Right lobe of liver (tissue), 6 donors: ENCODE measurements around the gene KLHL17. TPM values are rescaled to one million over a fixed set of nuclear protein-coding genes. Genes with fewer than 3 reads are reported as not detected.
A peak's percentile ranks its signal among the peaks of the same experiment; 100 is the strongest.

Experiments used
- ATAC-seq, 4 donors: fragments of 200-7000 bp; cut with Tn5 transposase; one replicate each; pipeline ENCODE4 v1.9.1; 2020; ENCODE audit warnings: mild to moderate bottlenecking in 4 of 4, moderate library complexity in 4 of 4
- DNase-seq, 3 donors: peaks; one replicate each; pipeline ENCODE4 v3.0.0-alpha.2; 2020
- H3K27ac ChIP-seq, 3 donors: fragments of 200-600 bp; one replicate each; pipeline ENCODE4 v1.8.0; 2022
- H3K27me3 ChIP-seq, 2 donors: fragments of 200-600 bp; one replicate each; pipeline ENCODE4 v1.8.0; 2022
- H3K36me3 ChIP-seq, 4 donors: fragments of 200-600 bp; sonication (generic) in 1 of 4; one replicate each; pipeline versions ENCODE4 v1.5.1 to v1.8.0; 2017 to 2022; ENCODE audit warnings: control low read depth in 1 of 4
- H3K4me1 ChIP-seq, 4 donors: fragments of 200-600 bp; sonication (generic) in 1 of 4; one replicate each; pipeline versions ENCODE4 v1.5.1 to v1.8.0; 2017 to 2022; ENCODE audit warnings: control low read depth in 1 of 4
- H3K4me3 ChIP-seq, 3 donors: fragments of 200-600 bp; one replicate each; pipeline ENCODE4 v1.8.0; 2022
- H3K9me3 ChIP-seq, 4 donors: fragments of 200-600 bp; sonication (generic) in 1 of 4; one replicate each; pipeline versions ENCODE4 v1.5.1 to v1.8.0; 2017 to 2022; ENCODE audit warnings: control low read depth in 1 of 4
- POLR2A ChIP-seq: fragments of 450-650 bp; IDR thresholded peaks from one replicate; pipeline ENCODE4 v1.6.1; 2017; ENCODE audit warnings: antibody characterized with exemption, mild to moderate bottlenecking
- WGBS: methylation state at CpG from one replicate; pipeline ENCODE4 v1.1.6; 2018; ENCODE audit warnings: low coverage, low lambda C conversion rate; ENCODE audit not compliant: insufficient coverage; ENCODE audit errors: missing lambda C conversion rate; 5-methylcytosine and 5-hydroxymethylcytosine counted together
- intact Hi-C, 2 donors: fragments of 100-400 bp; cut with DNase I; formaldehyde crosslinking; loops; one replicate each; pipeline versions ENCODE4 v1.11.2 to v1.14.1; 2022
- total RNA-seq, 6 experiments: library from RNA; depleted of rRNA in 2 of 6; stranded (reverse); fragments of >200 nt in 2 of 6; fragmentation: NEBNext Ultra II Directional in 3 of 6; extraction: Animal tissue kit (Norgen Biotek cat#: 25700) in 3 of 6; gene quantifications; one replicate each; pipeline versions ENCODE4 v1.1.0 to v1.2.4, GENCODE V29; 2016 to 2023
- TF ChIP-seq, protein P1 (sequence below), 4 donors: fragments of 200-600 bp in 3 of 4; fragments of 450-650 bp in 1 of 4; IDR thresholded peaks; one replicate each; pipeline versions ENCODE4 v1.5.1 to v1.8.0; 2016 to 2022; ENCODE audit warnings: antibody characterized with exemption in 4 of 4, mild to moderate bottlenecking in 2 of 4
- donor health status: DM: no; HTN: yes; CAD: no.
- donor health status: DM: no; HTN: no; CAD: no.
- donor health status: DM: no; HTN: no; CAD: no.
- donor health status: DM: no; HTN: yes; CAD: no.
- donor health status: DM: no; HTN: yes; CAD: no.

The KLHL17 gene
- total RNA-seq, 6 experiments from 2014 or later = 1.9 to 6.7 (median 4.3) TPM

DNA sequence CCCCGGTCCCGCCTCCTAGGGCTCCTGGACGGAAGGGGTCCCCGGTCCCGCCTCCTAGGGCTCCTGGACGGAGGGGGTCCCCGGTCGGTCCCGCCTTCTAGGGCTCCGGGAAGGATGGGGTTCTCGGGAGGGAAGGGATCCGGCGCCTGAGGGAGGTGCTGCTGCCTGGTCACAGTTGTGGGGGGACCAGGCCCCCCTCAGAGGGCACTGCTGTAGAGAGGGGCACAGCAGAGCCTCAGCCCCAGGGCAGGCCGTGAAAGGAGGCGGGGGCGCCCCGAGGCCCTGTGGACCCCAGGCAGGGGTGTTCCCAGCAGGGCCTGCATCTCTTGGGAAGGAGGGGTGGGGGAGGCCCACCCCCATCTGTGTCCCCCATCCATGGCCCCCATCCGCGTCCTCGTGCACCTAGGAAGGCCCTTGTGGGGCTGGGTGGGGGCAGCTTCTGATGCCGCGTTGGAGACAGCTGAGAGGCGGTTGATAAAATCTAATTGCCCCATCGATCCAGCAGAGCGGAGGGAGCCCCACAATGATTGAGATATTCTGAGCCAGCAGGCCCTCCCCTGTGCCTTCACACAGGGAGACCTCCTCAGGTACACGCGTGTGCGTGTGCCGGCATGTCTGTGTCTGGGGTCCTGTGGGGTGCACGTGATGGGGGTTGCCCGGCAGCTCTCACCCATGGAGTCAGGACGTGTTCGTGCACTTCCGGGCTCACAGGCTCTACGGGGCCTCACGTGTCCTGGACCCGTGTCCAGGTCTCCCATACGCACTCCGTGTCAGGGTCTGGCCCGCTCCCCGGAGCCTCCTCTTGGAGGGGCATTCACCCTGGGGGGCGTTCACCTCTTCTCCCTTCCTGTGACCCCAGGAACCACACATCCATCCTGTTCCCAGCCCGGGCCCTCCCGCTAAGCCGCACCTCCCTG, 23.8 kb upstream of the KLHL17 start:
- no peak for DNase-seq
- Histone ChIP-seq H3K4me1 (peaks cover 0 to 15% (median 6%) of the 10 kb centered on the region in 4 donors), H3K36me3 (no peaks in the 10 kb centered on the region), H3K4me3 (no peak overlapping the region), H3K9me3 (no peaks in the 10 kb centered on the region), H3K27ac (no peak overlapping the region), H3K27me3 (peaks cover 0 to 12% of the 10 kb centered on the region in 2 donors)
- 67% methylated on average over 3 of the region's 45 CpGs for WGBS
- intact Hi-C loops = no loop called here
- no peak for TF ChIP-seq POLR2A
- TF ChIP-seq, protein P1, sequence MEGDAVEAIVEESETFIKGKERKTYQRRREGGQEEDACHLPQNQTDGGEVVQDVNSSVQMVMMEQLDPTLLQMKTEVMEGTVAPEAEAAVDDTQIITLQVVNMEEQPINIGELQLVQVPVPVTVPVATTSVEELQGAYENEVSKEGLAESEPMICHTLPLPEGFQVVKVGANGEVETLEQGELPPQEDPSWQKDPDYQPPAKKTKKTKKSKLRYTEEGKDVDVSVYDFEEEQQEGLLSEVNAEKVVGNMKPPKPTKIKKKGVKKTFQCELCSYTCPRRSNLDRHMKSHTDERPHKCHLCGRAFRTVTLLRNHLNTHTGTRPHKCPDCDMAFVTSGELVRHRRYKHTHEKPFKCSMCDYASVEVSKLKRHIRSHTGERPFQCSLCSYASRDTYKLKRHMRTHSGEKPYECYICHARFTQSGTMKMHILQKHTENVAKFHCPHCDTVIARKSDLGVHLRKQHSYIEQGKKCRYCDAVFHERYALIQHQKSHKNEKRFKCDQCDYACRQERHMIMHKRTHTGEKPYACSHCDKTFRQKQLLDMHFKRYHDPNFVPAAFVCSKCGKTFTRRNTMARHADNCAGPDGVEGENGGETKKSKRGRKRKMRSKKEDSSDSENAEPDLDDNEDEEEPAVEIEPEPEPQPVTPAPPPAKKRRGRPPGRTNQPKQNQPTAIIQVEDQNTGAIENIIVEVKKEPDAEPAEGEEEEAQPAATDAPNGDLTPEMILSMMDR (IDR thresholded peaks at IDR 0.05) = no peak
- ATAC-seq = no peak

DNA sequence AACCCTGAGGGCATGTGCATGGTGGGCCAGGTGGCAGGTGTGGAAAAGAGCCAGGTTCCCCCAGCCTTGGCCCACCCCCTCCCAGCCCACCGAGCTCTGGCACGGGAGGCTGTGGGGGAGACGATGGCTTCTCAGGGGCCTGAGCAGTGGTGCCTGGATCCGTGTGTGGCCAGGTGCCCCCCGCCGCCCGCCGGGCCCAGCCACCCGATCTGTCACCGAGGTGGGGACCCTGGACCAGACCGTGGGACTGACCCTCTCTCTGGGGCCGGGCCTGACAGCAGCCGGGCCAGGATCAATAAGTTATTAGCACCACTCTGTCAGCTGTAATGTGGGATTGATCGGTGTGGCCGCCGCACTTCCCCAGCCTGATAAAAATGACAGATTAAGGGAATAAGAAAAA, 22.9 kb upstream of the KLHL17 start:
- intact Hi-C loops = no loop called here
- DNase-seq (no peak), ATAC-seq (no peak)
- H3K27ac ChIP-seq = no peak overlapping the region
- 61% methylated on average over 3 of the region's 16 CpGs for WGBS
- H3K4me1 ChIP-seq = peaks cover 0 to 24% (median 6%) of the 10 kb centered on the region in 4 donors
- H3K9me3 ChIP-seq = no peaks in the 10 kb centered on the region
- H3K27me3 ChIP-seq = peaks cover 0 to 12% of the 10 kb centered on the region in 2 donors
- H3K36me3 ChIP-seq = no peaks in the 10 kb centered on the region
- no peak overlapping the region for H3K4me3 ChIP-seq
- TF ChIP-seq, protein P1 (IDR thresholded peaks at IDR 0.05) = no peak
- TF ChIP-seq POLR2A = no peak

DNA sequence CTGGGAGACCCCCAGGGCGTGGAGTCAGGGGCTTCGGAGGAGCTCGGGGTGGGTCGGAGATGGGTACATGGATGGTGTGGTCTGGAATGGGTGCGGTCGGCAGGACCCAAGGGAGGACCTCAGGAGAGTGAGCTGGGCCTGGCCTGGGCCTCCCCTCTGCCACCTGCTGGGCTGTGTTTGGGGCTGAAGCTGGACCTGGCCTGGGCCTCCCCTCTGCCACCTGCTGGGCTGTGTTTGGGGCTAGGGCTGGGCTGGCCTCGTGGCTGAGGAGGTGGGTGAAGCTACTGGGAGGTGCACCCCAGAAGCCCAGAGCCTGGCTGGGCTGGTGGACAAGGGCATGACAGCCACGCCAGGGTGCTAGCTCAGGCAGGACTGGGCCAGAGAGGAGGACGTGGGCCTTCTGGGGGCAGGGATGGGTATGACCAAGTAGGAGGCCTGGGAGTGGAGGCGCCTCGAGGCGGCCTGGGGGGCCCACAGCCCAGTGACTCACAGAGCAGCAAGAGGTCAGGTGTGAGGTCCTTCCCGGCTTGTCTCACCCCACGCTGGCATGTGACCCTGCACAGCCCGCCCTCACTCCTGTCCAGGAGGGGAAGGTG, 22.2 kb upstream of the KLHL17 start:
- Histone ChIP-seq H3K36me3 (no peaks in the 10 kb centered on the region), H3K4me3 (no peak overlapping the region), H3K27me3 (peaks cover 0 to 16% of the 10 kb centered on the region in 2 donors), H3K4me1 (peaks cover 0 to 24% (median 6%) of the 10 kb centered on the region in 4 donors), H3K27ac (no peak overlapping the region), H3K9me3 (no peaks in the 10 kb centered on the region)
- TF ChIP-seq POLR2A = no peak
- TF ChIP-seq, protein P1 (IDR thresholded peaks at IDR 0.05) = peak; percentile 55 to 79 (median 62)
- peak; percentile 74 to 78 (median 76) for ATAC-seq
- intact Hi-C loops = no loop called here
- WGBS = 60% methylated on average over 6 of the region's 15 CpGs
- DNase-seq = peak in 2 of 3 donors; percentile 70 to 77

DNA sequence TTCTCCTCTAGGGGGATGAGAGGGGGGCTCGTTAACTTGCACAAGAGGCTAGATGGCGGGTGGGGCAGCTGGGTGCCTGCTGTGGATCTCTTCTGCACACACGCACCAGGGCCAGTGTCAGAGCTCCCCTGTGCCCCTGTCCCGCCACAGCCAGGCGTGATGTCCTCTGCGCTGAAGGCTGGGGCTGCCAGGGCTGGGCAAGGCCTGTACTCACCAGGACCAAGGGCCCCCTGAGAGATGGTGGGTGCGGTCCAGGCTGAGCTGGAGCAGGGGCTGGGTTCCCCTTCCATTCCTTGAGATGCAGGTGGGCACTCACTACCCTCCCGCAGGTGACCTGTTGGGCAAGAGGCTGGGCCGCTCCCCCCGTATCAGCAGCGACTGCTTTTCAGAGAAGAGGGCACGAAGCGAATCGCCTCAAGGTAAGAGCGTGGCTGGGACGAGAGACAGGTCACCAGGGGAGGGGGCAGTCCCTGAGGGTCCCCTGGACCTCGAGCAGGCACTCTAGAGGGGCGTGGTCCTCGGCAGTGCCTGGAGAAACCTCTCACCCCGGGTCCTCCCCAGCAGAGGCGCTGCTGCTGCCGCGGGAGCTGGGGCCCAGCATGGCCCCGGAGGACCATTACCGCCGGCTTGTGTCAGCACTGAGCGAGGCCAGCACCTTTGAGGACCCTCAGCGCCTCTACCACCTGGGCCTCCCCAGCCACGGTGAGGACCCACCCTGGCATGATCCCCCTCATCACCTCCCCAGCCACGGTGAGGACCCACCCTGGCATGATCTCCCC, 21.5 kb upstream of the KLHL17 start:
- no peak overlapping the region for H3K4me3 ChIP-seq
- H3K9me3 ChIP-seq = no peaks in the 10 kb centered on the region
- intact Hi-C loops = no loop called here
- WGBS = 0% methylated on average over 1 of the region's 30 CpGs
- no peaks in the 10 kb centered on the region for H3K36me3 ChIP-seq
- no peak overlapping the region for H3K27ac ChIP-seq
- H3K4me1 ChIP-seq = peaks cover 0 to 24% (median 6%) of the 10 kb centered on the region in 4 donors
- DNase-seq (no peak), ATAC-seq (no peak)
- H3K27me3 ChIP-seq = peaks cover 0 to 16% of the 10 kb centered on the region in 2 donors
- no peak for TF ChIP-seq POLR2A
- TF ChIP-seq, protein P1 (IDR thresholded peaks at IDR 0.05) = no peak
